ENCODE measurements around the gene PKMYT1.
A peak's percentile ranks its signal among the peaks of the same experiment; 100 is the strongest.

The PKMYT1 gene

GRCh38 chr16:3022684-3023414 lies 42.6 kb upstream of the PKMYT1 start:
- peak; percentile 49 for DNase-seq (ENCODE audit: extremely low spot score)
- ChIA-PET CTCF (interaction anchor here (0.8 to 15.9 kb wide), 6 partner anchors 10 to 106 kb away, joined by 3 to 231 read pairs (median 8); no protein-coding TSS in a partner anchor), POLR2A (interaction anchor here (0.7 kb wide), 1 partner anchor 112 kb away, joined by 3 read pairs; the partner anchor contains the start of gene ZNF213)
- TF ChIP-seq CTCF (IDR thresholded peaks at IDR 0.05; ENCODE audit: control extremely low read depth, extremely low read depth, low read depth, missing control alignments) = no peak

DNA sequence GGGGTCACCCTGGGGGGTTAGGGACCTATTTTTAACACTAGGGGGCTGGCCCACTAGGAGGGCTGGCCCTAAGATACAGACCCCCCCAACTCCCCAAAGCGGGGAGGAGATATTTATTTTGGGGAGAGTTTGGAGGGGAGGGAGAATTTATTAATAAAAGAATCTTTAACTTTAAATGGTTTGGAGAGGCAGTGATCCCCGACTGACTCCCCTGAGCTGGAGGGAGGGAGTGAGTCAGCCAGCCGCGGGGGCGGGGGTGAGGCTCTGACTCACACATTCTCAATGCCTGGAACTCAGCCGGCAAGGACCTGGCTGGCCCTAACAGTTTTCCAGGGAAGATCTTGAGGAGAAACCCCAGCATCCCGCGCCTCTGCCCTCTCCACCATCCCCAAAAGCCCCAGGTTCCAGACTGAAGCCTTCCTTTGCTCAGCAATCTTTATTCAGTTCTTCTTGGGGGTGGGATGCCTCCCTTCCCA lies 42.0 kb upstream of the PKMYT1 start:
- DNase-seq (ENCODE audit: extremely low spot score) = peak; percentile 73
- POLR2A ChIA-PET = interaction anchor here (0.6 kb wide), 1 partner anchor 29 kb away, joined by 3 read pairs; no protein-coding TSS in a partner anchor
- no peak for TF ChIP-seq CTCF (IDR thresholded peaks at IDR 0.05; ENCODE audit: control extremely low read depth, extremely low read depth, low read depth, missing control alignments)
- CTCF ChIA-PET = interaction anchor here (1.0 to 15.9 kb wide), 5 partner anchors 10 to 107 kb away, joined by 3 to 231 read pairs (median 10); no protein-coding TSS in a partner anchor

GRCh38 chr16:3021449-3022207 lies 41.4 kb upstream of the PKMYT1 start:
- CTCF ChIA-PET = interaction anchor here (0.7 to 15.9 kb wide), 6 partner anchors 11 to 107 kb away, joined by 3 to 231 read pairs (median 8); no protein-coding TSS in a partner anchor
- peak; percentile 31 for TF ChIP-seq CTCF (IDR thresholded peaks at IDR 0.05; ENCODE audit: control extremely low read depth, extremely low read depth, low read depth, missing control alignments)
- POLR2A ChIA-PET = interaction anchor here (0.6 kb wide), 1 partner anchor 30 kb away, joined by 3 read pairs; no protein-coding TSS in a partner anchor
- peak; percentile 80 for DNase-seq (ENCODE audit: extremely low spot score)

- no peak for TF ChIP-seq CTCF (IDR thresholded peaks at IDR 0.05; ENCODE audit: control extremely low read depth, extremely low read depth, low read depth, missing control alignments)
- no peak for DNase-seq (ENCODE audit: extremely low spot score)
- ChIA-PET CTCF (interaction anchor here (0.7 to 15.9 kb wide), 7 partner anchors 7 to 94 kb away, joined by 3 to 231 read pairs (median 7); no protein-coding TSS in a partner anchor), POLR2A (no interaction called here)
These were observed 40.6 kb upstream of the PKMYT1 start for GRCh38 chr16:3020604-3021448.

GRCh38 chr16:3020247-3020603 lies 40.0 kb upstream of the PKMYT1 start, which contains the start of gene TNFRSF12A:
Gene TNFRSF12A (plus strand): TSS chr16:3020368. CDS start chr16:3020398, 30 bp downstream.
- POLR2A ChIA-PET = interaction anchor here (0.6 to 1.2 kb wide), 2 partner anchors 28 to 74 kb away, joined by 3 read pairs; no protein-coding TSS in a partner anchor
- TF ChIP-seq CTCF (IDR thresholded peaks at IDR 0.05; ENCODE audit: control extremely low read depth, extremely low read depth, low read depth, missing control alignments) = no peak
- CTCF ChIA-PET = interaction anchor here (1.2 to 15.9 kb wide), 5 partner anchors 8 to 93 kb away, joined by 3 to 231 read pairs (median 16); no protein-coding TSS in a partner anchor
- peak; percentile 91 for DNase-seq (ENCODE audit: extremely low spot score)
